Left ventricle myocardium inferior (tissue), 1 donor: Measurements from ENCODE around the gene NKIRAS1. TPM values are rescaled to one million over a fixed set of nuclear protein-coding genes. Genes with fewer than 3 reads are reported as not detected.

Experiments used
- DNase-seq: peaks from one replicate; pipeline ENCODE4 v3.0.0-alpha.2; 2020
- H3K27ac ChIP-seq: fragments of 200-600 bp; replicated peaks from 2 replicates; pipeline ENCODE4 v1.8.0; 2021
- H3K27me3 ChIP-seq: fragments of 200-600 bp; 2 replicates; pipeline ENCODE4 v1.8.0; 2021; ENCODE audit warnings: low read depth
- H3K36me3 ChIP-seq: fragments of 200-600 bp; 2 replicates; pipeline ENCODE4 v1.8.0; 2021
- H3K4me1 ChIP-seq: fragments of 200-600 bp; 2 replicates; pipeline ENCODE4 v1.8.0; 2021
- H3K4me3 ChIP-seq: fragments of 200-600 bp; 2 replicates; pipeline ENCODE4 v1.8.0; 2021; ENCODE audit warnings: mild to moderate bottlenecking, moderate library complexity
- H3K9me3 ChIP-seq: fragments of 200-600 bp; replicated peaks from 2 replicates; pipeline ENCODE4 v1.8.0; 2021
- intact Hi-C: fragments of 100-400 bp; cut with micrococcal nuclease; formaldehyde crosslinking; loops from one replicate; pipeline ENCODE4 v1.11.0; 2022
- total RNA-seq: library from RNA; stranded (reverse); fragmentation: NEBNext Ultra II Directional; extraction: Animal tissue kit (Norgen Biotek cat#: 25700); gene quantifications from one replicate; pipeline ENCODE4 v1.2.1, GENCODE V29; 2021
- TF ChIP-seq, protein P1 (sequence below): fragments of 200-600 bp; IDR thresholded peaks from 2 replicates; pipeline ENCODE4 v1.8.0; 2021; ENCODE audit warnings: antibody characterized with exemption, mild to moderate bottlenecking, borderline replicate concordance
- donor health status: DM: no; HTN: yes; CAD: no; lungs with severe emphysema.

The NKIRAS1 gene
- total RNA-seq, 1 donor from 2014 or later, result 20.8 TPM

DNA sequence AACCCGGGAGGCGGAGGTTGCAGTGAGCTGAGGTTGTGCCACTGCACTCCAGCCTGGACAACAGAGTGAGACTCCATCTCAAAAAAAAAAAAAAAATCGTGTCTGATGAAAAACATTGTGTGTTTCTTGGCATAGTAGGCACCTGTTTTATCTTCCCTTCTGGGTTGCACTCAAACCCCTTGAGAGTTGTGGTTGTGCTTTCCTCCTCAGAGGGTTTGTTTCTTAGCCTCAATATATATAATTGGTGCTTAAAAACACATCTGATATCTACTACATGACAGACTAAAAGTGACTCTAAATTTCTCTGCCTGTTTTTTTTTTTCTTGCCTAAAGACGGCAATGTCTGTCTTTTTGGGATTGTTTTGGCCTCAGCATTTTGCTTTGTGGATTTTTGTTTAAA lies 35.9 kb upstream of the NKIRAS1 start:
- intact Hi-C loops, result no loop called here
- Histone ChIP-seq H3K27ac (no peak overlapping the region), H3K36me3 (peaks cover 20% of the 10 kb centered on the region), H3K4me1 (peaks cover 89% of the 10 kb centered on the region), H3K27me3 (no peaks in the 10 kb centered on the region), H3K9me3 (no peaks in the 10 kb centered on the region), H3K4me3 (no peak overlapping the region)
- no peak for DNase-seq
- TF ChIP-seq, protein P1, sequence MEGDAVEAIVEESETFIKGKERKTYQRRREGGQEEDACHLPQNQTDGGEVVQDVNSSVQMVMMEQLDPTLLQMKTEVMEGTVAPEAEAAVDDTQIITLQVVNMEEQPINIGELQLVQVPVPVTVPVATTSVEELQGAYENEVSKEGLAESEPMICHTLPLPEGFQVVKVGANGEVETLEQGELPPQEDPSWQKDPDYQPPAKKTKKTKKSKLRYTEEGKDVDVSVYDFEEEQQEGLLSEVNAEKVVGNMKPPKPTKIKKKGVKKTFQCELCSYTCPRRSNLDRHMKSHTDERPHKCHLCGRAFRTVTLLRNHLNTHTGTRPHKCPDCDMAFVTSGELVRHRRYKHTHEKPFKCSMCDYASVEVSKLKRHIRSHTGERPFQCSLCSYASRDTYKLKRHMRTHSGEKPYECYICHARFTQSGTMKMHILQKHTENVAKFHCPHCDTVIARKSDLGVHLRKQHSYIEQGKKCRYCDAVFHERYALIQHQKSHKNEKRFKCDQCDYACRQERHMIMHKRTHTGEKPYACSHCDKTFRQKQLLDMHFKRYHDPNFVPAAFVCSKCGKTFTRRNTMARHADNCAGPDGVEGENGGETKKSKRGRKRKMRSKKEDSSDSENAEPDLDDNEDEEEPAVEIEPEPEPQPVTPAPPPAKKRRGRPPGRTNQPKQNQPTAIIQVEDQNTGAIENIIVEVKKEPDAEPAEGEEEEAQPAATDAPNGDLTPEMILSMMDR, result no peak

DNA sequence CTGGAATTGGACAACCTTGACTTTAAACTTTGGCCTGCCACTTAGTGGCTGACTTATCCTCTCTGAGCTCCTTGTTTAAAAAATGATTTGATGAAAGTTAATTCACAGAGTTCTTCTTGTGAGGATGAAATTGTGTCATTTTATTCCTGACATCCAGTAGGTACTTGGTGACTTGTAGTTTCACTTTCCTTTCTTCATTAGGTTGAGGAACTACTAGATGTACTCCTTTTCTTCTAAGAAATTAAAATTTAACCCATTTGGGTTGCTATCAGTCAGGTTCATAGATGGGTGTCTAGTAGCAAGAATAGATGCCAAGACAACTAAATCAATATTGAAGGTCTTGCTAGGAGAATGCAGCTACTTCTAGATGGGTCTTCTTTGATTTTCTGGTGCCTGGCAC lies 33.5 kb upstream of the NKIRAS1 start:
- Histone ChIP-seq H3K4me1 (peaks cover 93% of the 10 kb centered on the region), H3K27ac (peak overlapping the region; percentile 99), H3K27me3 (no peaks in the 10 kb centered on the region), H3K36me3 (peaks cover 8% of the 10 kb centered on the region), H3K9me3 (no peaks in the 10 kb centered on the region), H3K4me3 (peak overlapping the region; percentile 41)
- no peak for DNase-seq
- intact Hi-C loops, result no loop called here
- TF ChIP-seq, protein P1, result no peak

- H3K4me1 ChIP-seq, result peaks cover 88% of the 10 kb centered on the region
- H3K4me3 ChIP-seq, result peak overlapping the region; percentile 41
- peak overlapping the region; percentile 99 for H3K27ac ChIP-seq
- no peaks in the 10 kb centered on the region for H3K27me3 ChIP-seq
- H3K36me3 ChIP-seq, result peaks cover 3% of the 10 kb centered on the region
- peak; percentile 66 for DNase-seq
- H3K9me3 ChIP-seq, result no peaks in the 10 kb centered on the region
- intact Hi-C loops, result no loop called here
- TF ChIP-seq, protein P1, result no peak
Measured at GRCh38 chr3:23949784-23950183, 33.0 kb upstream of the NKIRAS1 start.

- Histone ChIP-seq H3K27me3 (no peaks in the 10 kb centered on the region), H3K4me1 (peaks cover 86% of the 10 kb centered on the region), H3K27ac (peak overlapping the region; percentile 99), H3K36me3 (no peaks in the 10 kb centered on the region), H3K9me3 (no peaks in the 10 kb centered on the region), H3K4me3 (no peak overlapping the region)
- TF ChIP-seq, protein P1, result no peak
- intact Hi-C loops, result no loop called here
- no peak for DNase-seq
Measured at GRCh38 chr3:23948761-23949160, 32.0 kb upstream of the NKIRAS1 start.

DNA sequence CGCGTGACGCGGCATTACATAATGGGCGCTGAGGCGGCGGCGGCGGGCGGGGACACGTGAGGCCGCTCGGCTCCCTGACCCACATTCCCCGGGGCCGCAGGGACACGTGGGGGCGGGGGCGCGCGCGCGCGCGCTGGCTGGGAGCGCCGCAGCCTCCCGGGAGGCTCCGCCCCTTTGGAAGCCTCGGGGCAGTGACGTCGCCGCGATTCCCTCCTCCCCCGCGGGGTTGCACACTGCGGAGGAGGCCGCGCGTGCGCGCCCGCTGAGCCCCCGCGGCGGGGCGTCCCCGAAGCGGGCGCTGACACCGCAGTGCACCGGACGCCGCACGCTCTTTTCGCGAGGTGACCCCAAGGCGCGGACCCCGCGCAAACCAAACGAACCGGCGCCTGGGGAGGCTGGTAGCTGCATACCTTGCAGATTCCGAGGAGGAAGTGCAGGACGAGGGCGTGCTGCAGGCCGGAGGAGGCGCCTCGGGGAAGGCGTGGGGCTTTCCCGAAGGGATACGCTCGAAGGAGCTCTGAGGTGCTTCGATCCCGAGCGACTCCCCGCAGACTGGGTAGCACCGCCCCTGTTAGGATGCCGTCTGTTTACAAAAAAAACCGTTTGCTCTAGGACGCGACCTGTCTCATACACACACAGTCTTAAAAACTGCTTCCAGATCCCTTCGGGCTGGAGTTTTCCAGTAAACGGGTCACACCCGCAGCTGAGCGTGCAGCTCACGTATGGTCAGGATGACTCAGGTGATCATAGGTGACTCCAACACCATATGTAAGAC lies 29.3 kb upstream of the NKIRAS1 start:
- peak overlapping the region; percentile 80 for H3K4me3 ChIP-seq
- H3K36me3 ChIP-seq, result no peaks in the 10 kb centered on the region
- intact Hi-C loops, result no loop called here
- TF ChIP-seq, protein P1, result no peak
- H3K4me1 ChIP-seq, result peaks cover 59% of the 10 kb centered on the region
- peak overlapping the region; percentile 99 for H3K27ac ChIP-seq
- H3K27me3 ChIP-seq, result no peaks in the 10 kb centered on the region
- peak; percentile 98 for DNase-seq
- no peaks in the 10 kb centered on the region for H3K9me3 ChIP-seq

- intact Hi-C loops, result no loop called here
- Histone ChIP-seq H3K27me3 (no peaks in the 10 kb centered on the region), H3K4me1 (peaks cover 54% of the 10 kb centered on the region), H3K27ac (peak overlapping the region; percentile 99), H3K4me3 (peak overlapping the region; percentile 80), H3K36me3 (no peaks in the 10 kb centered on the region), H3K9me3 (no peaks in the 10 kb centered on the region)
- TF ChIP-seq, protein P1, result no peak
- DNase-seq, result no peak
Measured at GRCh38 chr3:23945663-23945912, 28.8 kb upstream of the NKIRAS1 start.
